ENCODE results near the gene COPA.

DNA sequence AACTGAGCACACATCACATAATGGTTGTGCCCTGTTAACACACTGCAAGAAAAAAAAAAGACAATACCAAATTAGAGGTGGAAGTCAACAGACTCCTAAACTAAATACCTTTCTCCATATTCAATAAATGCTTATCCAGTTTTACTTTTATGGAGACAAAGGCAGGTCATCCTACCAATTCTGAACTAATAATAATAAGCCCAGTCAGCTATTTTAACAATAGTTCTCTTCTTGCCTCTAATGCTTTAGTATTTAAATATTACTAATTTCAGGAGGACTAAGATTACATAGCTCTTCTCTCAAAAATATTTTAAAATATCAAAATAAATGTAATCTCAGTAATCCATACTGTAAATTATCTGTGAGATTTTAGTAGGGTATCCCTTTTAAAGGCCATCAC is 10.5 kb downstream of the COPA start:
- no peak for TF ChIP-seq YY1 (IDR thresholded peaks at IDR 0.05; ENCODE audit: insufficient read depth, insufficient read length)
- TF ChIP-seq ZNF274 (IDR thresholded peaks at IDR 0.05; ENCODE audit: low read depth, low read length), result no peak
